H9 (cell line): ENCODE data around the gene ERAP2. TPM values are rescaled to one million over a fixed set of nuclear protein-coding genes. Genes with fewer than 3 reads are reported as not detected.

Source experiments
- DNase-seq: peaks from one replicate; pipeline ENCODE4 v3.0.0-alpha.2; 2017
- H2AFZ ChIP-seq: one replicate; pipeline ENCODE4 v1.6.1; 2013; ENCODE audit warnings: mild to moderate bottlenecking, low read length, control low read depth, moderate library complexity
- H2AK5ac ChIP-seq: 2 replicates; pipeline ENCODE4 v1.6.1; 2013; ENCODE audit warnings: low read length, control low read depth, mixed read lengths; ENCODE audit not compliant: insufficient read length
- H2BK120ac ChIP-seq: one replicate; pipeline ENCODE4 v1.6.1; 2013; ENCODE audit warnings: low read depth, mild to moderate bottlenecking, low read length, control low read depth, inconsistent platforms; ENCODE audit not compliant: poor library complexity, severe bottlenecking
- H2BK12ac ChIP-seq: 2 replicates; pipeline ENCODE4 v1.6.1; 2013; ENCODE audit warnings: low read length, control low read depth, mixed read lengths, low read depth; ENCODE audit not compliant: insufficient read length
- H2BK15ac ChIP-seq: 2 replicates; pipeline ENCODE4 v1.6.1; 2013; ENCODE audit warnings: low read depth, low read length, control low read depth
- H2BK20ac ChIP-seq: one replicate; pipeline ENCODE4 v1.6.1; 2013; ENCODE audit warnings: low read depth, mild to moderate bottlenecking, low read length, control low read depth, inconsistent platforms; ENCODE audit not compliant: poor library complexity, severe bottlenecking
- H2BK5ac ChIP-seq: 2 replicates; pipeline ENCODE4 v1.6.1; 2013; ENCODE audit warnings: low read length, control low read depth, mixed read lengths; ENCODE audit not compliant: insufficient read length
- H3K14ac ChIP-seq: 2 replicates; pipeline ENCODE4 v1.6.1; 2013; ENCODE audit warnings: low read length, control low read depth; ENCODE audit not compliant: insufficient read depth
- H3K18ac ChIP-seq: 2 replicates; pipeline ENCODE4 v1.6.1; 2013; ENCODE audit warnings: low read depth, mild to moderate bottlenecking, mixed read lengths, low read length, control low read depth; ENCODE audit not compliant: insufficient read length
- H3K23ac ChIP-seq: 2 replicates; pipeline ENCODE4 v1.6.1; 2013; ENCODE audit warnings: low read length, control low read depth, mixed read lengths, low read depth; ENCODE audit not compliant: insufficient read length
- H3K23me2 ChIP-seq: 2 replicates; pipeline ENCODE4 v1.6.1; 2013; ENCODE audit warnings: low read depth, mild to moderate bottlenecking, mixed read lengths, low read length, control low read depth; ENCODE audit not compliant: insufficient read length, poor library complexity, severe bottlenecking
- H3K27ac ChIP-seq: 2 replicates; pipeline ENCODE4 v1.5.1; 2013; ENCODE audit warnings: low read length, control low read depth, mixed read lengths, low read depth; ENCODE audit not compliant: insufficient read length
- H3K27me3 ChIP-seq: 2 replicates; pipeline ENCODE4 v1.6.1; 2013; ENCODE audit warnings: low read length, control low read depth, inconsistent platforms; ENCODE audit not compliant: insufficient read depth
- H3K4ac ChIP-seq: 2 replicates; pipeline ENCODE4 v1.6.1; 2013; ENCODE audit warnings: low read depth, mild to moderate bottlenecking, control low read depth, inconsistent platforms, low read length, moderate library complexity
- H3K4me1 ChIP-seq: 2 replicates; pipeline ENCODE4 v1.6.1; 2013; ENCODE audit warnings: low read length, control low read depth, inconsistent platforms; ENCODE audit not compliant: insufficient read depth
- H3K4me2 ChIP-seq: 2 replicates; pipeline ENCODE4 v1.6.1; 2013; ENCODE audit warnings: low read length, control low read depth, mixed read lengths; ENCODE audit not compliant: insufficient read length, insufficient read depth
- H3K56ac ChIP-seq: 2 replicates; pipeline ENCODE4 v1.6.1; 2013; ENCODE audit warnings: low read depth, mild to moderate bottlenecking, mixed read lengths, low read length, control low read depth; ENCODE audit not compliant: insufficient read length
- H3K79me1 ChIP-seq: 2 replicates; pipeline ENCODE4 v1.6.1; 2013; ENCODE audit warnings: low read depth, mild to moderate bottlenecking, moderate library complexity, low read length, control low read depth, inconsistent platforms; ENCODE audit not compliant: insufficient read depth, poor library complexity, severe bottlenecking
- H3K79me2 ChIP-seq: 2 replicates; pipeline ENCODE4 v1.6.1; 2013; ENCODE audit warnings: low read length, control low read depth, inconsistent platforms; ENCODE audit not compliant: insufficient read depth
- H3K9ac ChIP-seq: 2 replicates; pipeline ENCODE4 v1.6.1; 2013; ENCODE audit warnings: low read length, control low read depth, mixed read lengths; ENCODE audit not compliant: insufficient read length; ENCODE audit errors: extremely low read depth
- H3K9me3 ChIP-seq: one replicate; pipeline ENCODE4 v1.6.1; 2013; ENCODE audit warnings: low read depth, low read length, inconsistent platforms; ENCODE audit not compliant: control insufficient read depth
- H3T11ph ChIP-seq: one replicate; pipeline ENCODE4 v1.6.1; 2013; ENCODE audit warnings: mild to moderate bottlenecking, low read length, control low read depth, inconsistent platforms
- H4K20me1 ChIP-seq: one replicate; pipeline ENCODE4 v1.6.1; 2013; ENCODE audit not compliant: control insufficient read depth, insufficient read length, insufficient read depth
- H4K5ac ChIP-seq: 2 replicates; pipeline ENCODE4 v1.6.1; 2013; ENCODE audit warnings: low read depth, mild to moderate bottlenecking, mixed read lengths, low read length, control low read depth; ENCODE audit not compliant: insufficient read length
- H4K8ac ChIP-seq: replicated peaks from 2 replicates; pipeline ENCODE4 v1.6.1; 2013; ENCODE audit warnings: low read length, control low read depth, mixed read lengths, low read depth; ENCODE audit not compliant: insufficient read length
- H4K91ac ChIP-seq: 2 replicates; pipeline ENCODE4 v1.6.1; 2013; ENCODE audit warnings: low read depth, mild to moderate bottlenecking, moderate library complexity, mixed read lengths, low read length, control low read depth; ENCODE audit not compliant: insufficient read length
- H3K27ac Mint-ChIP-seq, 3 experiments: 2 replicates in 2 of 3; 3 replicates in 1 of 3; pipeline ENCODE4 v1.8.0; 2020 to 2021; ENCODE audit warnings: mixed read lengths in 3 of 3, mild to moderate bottlenecking in 1 of 3, moderate library complexity in 1 of 3
- H3K27me3 Mint-ChIP-seq: 2 replicates; pipeline ENCODE4 v1.8.0; 2021; ENCODE audit warnings: low read depth, mild to moderate bottlenecking, moderate library complexity, mixed read lengths
- H3K36me3 Mint-ChIP-seq, 3 experiments: 2 replicates in 2 of 3; 3 replicates in 1 of 3; pipeline ENCODE4 v1.8.0; 2020 to 2021; ENCODE audit warnings: low read depth in 3 of 3, mixed read lengths in 3 of 3; ENCODE audit not compliant: insufficient read depth in 1 of 3
- H3K4me1 Mint-ChIP-seq, 2 experiments: 2 replicates each; pipeline ENCODE4 v1.8.0; 2020; ENCODE audit warnings: mixed read lengths in 2 of 2
- H3K4me3 Mint-ChIP-seq, 2 experiments: 2 replicates in 1 of 2; 3 replicates in 1 of 2; pipeline ENCODE4 v1.8.0; 2020 to 2021; ENCODE audit warnings: mild to moderate bottlenecking in 2 of 2, mixed read lengths in 2 of 2, moderate library complexity in 1 of 2
- H3K9me3 Mint-ChIP-seq, 2 experiments: 2 replicates in 1 of 2; 3 replicates in 1 of 2; pipeline ENCODE4 v1.8.0; 2020; ENCODE audit warnings: mild to moderate bottlenecking in 2 of 2, mixed read lengths in 2 of 2, moderate library complexity in 1 of 2
- WGBS: extraction: QIAGEN DNeasy Blood & Tissue Kit; methylation state at CpG from one replicate; pipeline ENCODE4 v1.1.7; 2013; ENCODE audit warnings: missing lambda C conversion rate, low lambda C conversion rate, mixed read lengths; ENCODE audit not compliant: insufficient read length; ENCODE audit errors: extremely low coverage; 5-methylcytosine and 5-hydroxymethylcytosine counted together
- total RNA-seq: library from RNA; stranded (reverse); gene quantifications from 2 replicates; pipeline ENCODE4 v1.2.1, GENCODE V29; 2021
- TF ChIP-seq, protein P1 (sequence below): fragments of 200-600 bp; sonication (generic); conservative IDR thresholded peaks from 3 replicates; pipeline ENCODE4 v1.8.0; 2021; ENCODE audit warnings: antibody characterized with exemption, mild to moderate bottlenecking

Gene ERAP2
- total RNA-seq, 1 experiment from 2014 or later = 0.09 TPM

DNA sequence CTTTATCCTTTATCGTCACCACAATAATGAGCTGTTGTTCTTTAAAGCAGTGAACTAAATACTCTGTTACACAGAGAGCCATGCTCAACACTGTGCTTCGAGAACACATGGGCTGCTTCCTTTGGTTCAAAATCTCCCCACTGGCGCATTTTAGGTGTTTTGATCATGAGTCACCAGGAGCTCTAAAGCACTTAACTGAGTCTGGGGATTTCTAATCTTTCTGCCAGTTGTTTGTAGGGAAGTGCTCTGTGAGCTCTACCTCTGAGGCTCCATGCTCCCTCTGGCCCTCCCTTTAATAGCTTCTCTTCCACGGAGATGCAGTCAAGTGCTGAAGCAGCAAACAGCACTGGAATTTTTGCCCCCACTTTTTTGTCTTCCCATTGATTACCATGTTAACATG lies 17.0 kb downstream of the ERAP2 start:
- Histone ChIP-seq H3K9me3 (no peaks in the 10 kb centered on the region), H3K4me1 (no peaks in the 10 kb centered on the region), H3T11ph (no peak overlapping the region), H4K5ac (no peak overlapping the region), H2BK12ac (no peak overlapping the region), H3K23me2 (no peaks in the 10 kb centered on the region), H2BK5ac (no peak overlapping the region), H3K79me2 (no peaks in the 10 kb centered on the region), H3K79me1 (no peaks in the 10 kb centered on the region), H2BK20ac (no peak overlapping the region), H2BK15ac (no peak overlapping the region), H2AFZ (no peak overlapping the region), H3K14ac (no peak overlapping the region), H4K8ac (no peak overlapping the region), H3K18ac (no peak overlapping the region), H2AK5ac (no peak overlapping the region), H2BK120ac (no peak overlapping the region), H4K20me1 (no peaks in the 10 kb centered on the region), H3K23ac (no peak overlapping the region), H3K9ac (no peak overlapping the region), H3K27ac (no peak overlapping the region), H3K4ac (no peak overlapping the region), H3K4me2 (no peak overlapping the region), H3K56ac (no peak overlapping the region), H4K91ac (no peak overlapping the region), H3K27me3 (no peaks in the 10 kb centered on the region)
- Mint-ChIP-seq H3K4me1 (no peaks in the 10 kb centered on the region; a peak in 1 of 4 replicates), H3K36me3 (no peaks in the 10 kb centered on the region), H3K27ac (no peak overlapping the region), H3K4me3 (no peak overlapping the region), H3K27me3 (0 out of 2 replicates have a peak, but pooled peaks cover 5% of the 10 kb centered on the region), H3K9me3 (no peaks in the 10 kb centered on the region)
- no CpG with 5 or more reads among the region's 4 CpGs for WGBS
- TF ChIP-seq, protein P1, sequence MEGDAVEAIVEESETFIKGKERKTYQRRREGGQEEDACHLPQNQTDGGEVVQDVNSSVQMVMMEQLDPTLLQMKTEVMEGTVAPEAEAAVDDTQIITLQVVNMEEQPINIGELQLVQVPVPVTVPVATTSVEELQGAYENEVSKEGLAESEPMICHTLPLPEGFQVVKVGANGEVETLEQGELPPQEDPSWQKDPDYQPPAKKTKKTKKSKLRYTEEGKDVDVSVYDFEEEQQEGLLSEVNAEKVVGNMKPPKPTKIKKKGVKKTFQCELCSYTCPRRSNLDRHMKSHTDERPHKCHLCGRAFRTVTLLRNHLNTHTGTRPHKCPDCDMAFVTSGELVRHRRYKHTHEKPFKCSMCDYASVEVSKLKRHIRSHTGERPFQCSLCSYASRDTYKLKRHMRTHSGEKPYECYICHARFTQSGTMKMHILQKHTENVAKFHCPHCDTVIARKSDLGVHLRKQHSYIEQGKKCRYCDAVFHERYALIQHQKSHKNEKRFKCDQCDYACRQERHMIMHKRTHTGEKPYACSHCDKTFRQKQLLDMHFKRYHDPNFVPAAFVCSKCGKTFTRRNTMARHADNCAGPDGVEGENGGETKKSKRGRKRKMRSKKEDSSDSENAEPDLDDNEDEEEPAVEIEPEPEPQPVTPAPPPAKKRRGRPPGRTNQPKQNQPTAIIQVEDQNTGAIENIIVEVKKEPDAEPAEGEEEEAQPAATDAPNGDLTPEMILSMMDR = no peak
- no peak for DNase-seq
